Gastroesophageal sphincter (tissue), 4 donors: ENCODE data around the gene ANGPT4. TPM values are rescaled to one million over a fixed set of nuclear protein-coding genes. Genes with fewer than 3 reads are reported as not detected.

Experiments
- ATAC-seq: fragments of 150-250 bp; one replicate; pipeline ENCODE4 v1.9.1; 2016; ENCODE audit warnings: mild to moderate bottlenecking, moderate library complexity
- H3K27ac ChIP-seq, 4 donors: fragments of 200-600 bp; sonication (generic) in 3 of 4; 1 replicate in 3 of 4; 2 replicates in 1 of 4; pipeline ENCODE4 v1.5.1; 2016 to 2019
- H3K27me3 ChIP-seq: fragments of 200-600 bp; sonication (generic); one replicate; pipeline ENCODE4 v1.5.1; 2019
- H3K36me3 ChIP-seq, 2 donors: fragments of 200-600 bp; sonication (generic); one replicate each; pipeline ENCODE4 v1.5.1; 2019; ENCODE audit warnings: control low read depth in 1 of 2
- H3K4me1 ChIP-seq, 3 donors: fragments of 200-600 bp; sonication (generic); 1 replicate in 2 of 3; 2 replicates in 1 of 3; pipeline ENCODE4 v1.5.1; 2016 to 2019; ENCODE audit warnings: control low read depth in 2 of 3
- H3K4me3 ChIP-seq, 2 donors: fragments of 200-600 bp; sonication (generic); one replicate each; pipeline ENCODE4 v1.5.1; 2019; ENCODE audit warnings: mild to moderate bottlenecking in 1 of 2, moderate library complexity in 1 of 2
- H3K9me3 ChIP-seq, 3 donors: fragments of 200-600 bp; sonication (generic); one replicate each; pipeline ENCODE4 v1.5.1; 2017 to 2019; ENCODE audit warnings: control low read depth in 2 of 3
- EP300 ChIP-seq: sonication (generic); formaldehyde crosslinking; IDR thresholded peaks from one replicate; pipeline ENCODE4 v1.6.1; 2017; ENCODE audit warnings: antibody characterized with exemption, mild to moderate bottlenecking
- POLR2A ChIP-seq, 2 donors: fragments of 450-650 bp; IDR thresholded peaks; one replicate each; pipeline ENCODE4 v1.6.1; 2017; ENCODE audit warnings: antibody characterized with exemption in 2 of 2, mild to moderate bottlenecking in 2 of 2, moderate library complexity in 1 of 2
- POLR2AphosphoS5 ChIP-seq: sonication (generic); formaldehyde crosslinking; IDR thresholded peaks from one replicate; pipeline ENCODE4 v1.6.1; 2017; ENCODE audit warnings: antibody characterized with exemption
- WGBS, 2 donors: methylation state at CpG; one replicate each; pipeline ENCODE4 v1.1.5; 2018; ENCODE audit warnings: low coverage in 1 of 2; 5-methylcytosine and 5-hydroxymethylcytosine counted together
- total RNA-seq, 4 donors: library from RNA; depleted of rRNA; stranded (reverse); fragments of >200 nt; gene quantifications; one replicate each; pipeline ENCODE4 v1.1.0, GENCODE V29; 2016
- TF ChIP-seq, protein P1 (sequence below), 4 experiments: fragments of 200-600 bp in 2 of 4; fragments of 450-650 bp in 2 of 4; sonication (generic) in 1 of 4; IDR thresholded peaks; one replicate each; pipeline ENCODE4 v1.5.1; 2017 to 2019; ENCODE audit warnings: antibody characterized with exemption in 4 of 4, mild to moderate bottlenecking in 2 of 4, moderate library complexity in 2 of 4

The ANGPT4 gene
- total RNA-seq, 4 donors from 2014 or later = 0.13 to 0.58 (median 0.15) TPM; not detected in 1

GRCh38 chr20:942611-943010, 26.5 kb upstream of the ANGPT4 start:
- ATAC-seq = no peak

DNA sequence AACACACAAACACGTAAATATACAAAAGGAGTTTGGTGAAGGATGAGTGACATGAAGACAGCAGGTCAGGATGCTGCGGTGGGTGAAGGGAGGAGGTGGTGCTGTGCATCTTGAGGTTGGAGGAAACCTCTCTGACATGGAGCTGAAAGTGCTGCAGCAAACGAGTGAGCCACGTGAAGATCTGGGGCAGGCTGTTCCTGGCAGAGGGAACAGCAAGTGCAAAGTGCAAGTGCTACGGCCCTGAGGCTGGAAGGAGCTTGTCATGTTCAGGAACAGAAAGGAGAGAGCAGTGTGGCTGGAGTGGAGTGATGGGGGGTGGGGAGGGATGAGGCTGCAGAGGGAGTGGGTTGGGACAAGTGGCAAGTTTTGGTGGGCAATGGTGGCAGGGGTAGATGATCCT, 24.8 kb upstream of the ANGPT4 start:
- H3K9me3 ChIP-seq = no peaks in the 10 kb centered on the region
- no peaks in the 10 kb centered on the region for H3K4me1 ChIP-seq
- H3K27ac ChIP-seq = no peak overlapping the region
- H3K36me3 ChIP-seq = no peaks in the 10 kb centered on the region
- TF ChIP-seq POLR2AphosphoS5 (no peak), POLR2A (IDR thresholded peaks at IDR 0.05) (no peak)
- 70% methylated on average over 3 of the region's 5 CpGs; no CpG with 5 or more reads in 1 of the 2 donors for WGBS, 2 donors
- H3K4me3 ChIP-seq = no peak overlapping the region
- H3K27me3 ChIP-seq = peaks cover 26% of the 10 kb centered on the region
- ATAC-seq = no peak

More at GRCh38 chr20:942611-943010, 26.5 kb upstream of the ANGPT4 start:
- Histone ChIP-seq H3K4me1 (no peaks in the 10 kb centered on the region), H3K4me3 (no peak overlapping the region), H3K27me3 (peaks cover 43% of the 10 kb centered on the region), H3K27ac (no peak overlapping the region), H3K36me3 (no peaks in the 10 kb centered on the region), H3K9me3 (no peaks in the 10 kb centered on the region)
- WGBS, 2 donors = 75 to 78% methylated on average over 5 to 7 of the region's 7 CpGs
- TF ChIP-seq EP300 = no peak
- TF ChIP-seq POLR2A (IDR thresholded peaks at IDR 0.05) = no peak
- TF ChIP-seq, protein P1, sequence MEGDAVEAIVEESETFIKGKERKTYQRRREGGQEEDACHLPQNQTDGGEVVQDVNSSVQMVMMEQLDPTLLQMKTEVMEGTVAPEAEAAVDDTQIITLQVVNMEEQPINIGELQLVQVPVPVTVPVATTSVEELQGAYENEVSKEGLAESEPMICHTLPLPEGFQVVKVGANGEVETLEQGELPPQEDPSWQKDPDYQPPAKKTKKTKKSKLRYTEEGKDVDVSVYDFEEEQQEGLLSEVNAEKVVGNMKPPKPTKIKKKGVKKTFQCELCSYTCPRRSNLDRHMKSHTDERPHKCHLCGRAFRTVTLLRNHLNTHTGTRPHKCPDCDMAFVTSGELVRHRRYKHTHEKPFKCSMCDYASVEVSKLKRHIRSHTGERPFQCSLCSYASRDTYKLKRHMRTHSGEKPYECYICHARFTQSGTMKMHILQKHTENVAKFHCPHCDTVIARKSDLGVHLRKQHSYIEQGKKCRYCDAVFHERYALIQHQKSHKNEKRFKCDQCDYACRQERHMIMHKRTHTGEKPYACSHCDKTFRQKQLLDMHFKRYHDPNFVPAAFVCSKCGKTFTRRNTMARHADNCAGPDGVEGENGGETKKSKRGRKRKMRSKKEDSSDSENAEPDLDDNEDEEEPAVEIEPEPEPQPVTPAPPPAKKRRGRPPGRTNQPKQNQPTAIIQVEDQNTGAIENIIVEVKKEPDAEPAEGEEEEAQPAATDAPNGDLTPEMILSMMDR (IDR thresholded peaks at IDR 0.05) = no peak
- TF ChIP-seq POLR2AphosphoS5 = no peak

GRCh38 chr20:939606-940005, 23.5 kb upstream of the ANGPT4 start:
- 100% methylated on average over 1 of the region's 5 CpGs; no CpG with 5 or more reads in 1 of the 2 donors for WGBS, 2 donors
- Histone ChIP-seq H3K9me3 (no peaks in the 10 kb centered on the region), H3K4me3 (no peak overlapping the region), H3K27ac (no peak overlapping the region), H3K27me3 (peaks cover 13% of the 10 kb centered on the region), H3K4me1 (no peaks in the 10 kb centered on the region), H3K36me3 (no peaks in the 10 kb centered on the region)
- TF ChIP-seq, protein P1 (IDR thresholded peaks at IDR 0.05) = no peak
- TF ChIP-seq EP300 (no peak), POLR2A (IDR thresholded peaks at IDR 0.05) (no peak), POLR2AphosphoS5 (no peak)
- no peak for ATAC-seq

DNA sequence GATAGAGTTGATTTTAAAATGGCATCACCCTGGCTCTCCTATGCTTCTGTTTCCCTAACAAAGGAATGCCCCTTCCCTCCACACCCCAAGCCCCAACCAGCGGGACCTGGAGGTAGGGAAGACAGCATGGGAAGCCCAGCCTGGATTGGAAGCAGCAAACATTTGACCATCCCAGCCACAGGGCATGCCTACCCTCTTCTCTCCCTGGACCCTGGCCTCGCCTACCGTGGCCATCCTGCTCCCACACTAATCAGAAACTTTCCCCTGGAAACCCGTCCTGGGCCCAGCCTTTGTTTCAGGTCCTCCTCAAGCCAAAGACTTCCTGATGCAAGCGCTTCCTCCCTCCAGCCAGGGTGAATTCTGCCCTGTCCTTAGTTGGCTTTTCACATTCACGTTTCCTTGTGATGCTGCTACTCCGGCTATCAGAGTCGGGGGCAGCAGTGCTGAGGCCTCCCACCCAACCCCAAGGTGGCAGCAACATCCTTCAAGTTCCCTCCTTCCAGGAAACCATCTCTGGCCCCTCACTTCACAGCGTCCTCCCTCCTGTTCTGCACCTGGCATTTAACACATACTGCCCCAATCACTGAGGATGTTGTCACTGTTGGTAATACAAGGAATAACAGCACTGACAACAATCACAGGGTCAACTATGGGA, 18.2 kb upstream of the ANGPT4 start:
- 40 to 67% methylated on average over 1 of the region's 9 CpGs for WGBS, 2 donors
- Histone ChIP-seq H3K4me1 (no peaks in the 10 kb centered on the region), H3K36me3 (no peaks in the 10 kb centered on the region), H3K4me3 (no peak overlapping the region), H3K27ac (no peak overlapping the region), H3K27me3 (peaks cover 3% of the 10 kb centered on the region), H3K9me3 (peaks cover 0 to 16% (median 0%) of the 10 kb centered on the region in 3 donors)
- TF ChIP-seq, protein P1 (IDR thresholded peaks at IDR 0.05) = no peak
- no peak for TF ChIP-seq POLR2AphosphoS5
- TF ChIP-seq EP300 = no peak
- TF ChIP-seq POLR2A (IDR thresholded peaks at IDR 0.05) = no peak
- ATAC-seq = no peak

GRCh38 chr20:933029-933428, 16.9 kb upstream of the ANGPT4 start:
- Histone ChIP-seq H3K4me3 (no peak overlapping the region), H3K27me3 (no peaks in the 10 kb centered on the region), H3K9me3 (peaks cover 0 to 16% (median 0%) of the 10 kb centered on the region in 3 donors), H3K27ac (no peak overlapping the region), H3K4me1 (no peaks in the 10 kb centered on the region), H3K36me3 (no peaks in the 10 kb centered on the region)
- TF ChIP-seq, protein P1 (IDR thresholded peaks at IDR 0.05) = no peak
- TF ChIP-seq EP300 (no peak), POLR2A (IDR thresholded peaks at IDR 0.05) (no peak), POLR2AphosphoS5 (no peak)
- WGBS, 2 donors = 71 to 89% methylated on average over 2 of the region's 2 CpGs
- no peak for ATAC-seq
